Measurements from ENCODE around the gene USP34. TPM values are rescaled to one million over a fixed set of nuclear protein-coding genes. Genes with fewer than 3 reads are reported as not detected.

The USP34 gene
- total and polyA plus RNA-seq, 8 donors = 86.5 to 191 (median 158) TPM

DNA sequence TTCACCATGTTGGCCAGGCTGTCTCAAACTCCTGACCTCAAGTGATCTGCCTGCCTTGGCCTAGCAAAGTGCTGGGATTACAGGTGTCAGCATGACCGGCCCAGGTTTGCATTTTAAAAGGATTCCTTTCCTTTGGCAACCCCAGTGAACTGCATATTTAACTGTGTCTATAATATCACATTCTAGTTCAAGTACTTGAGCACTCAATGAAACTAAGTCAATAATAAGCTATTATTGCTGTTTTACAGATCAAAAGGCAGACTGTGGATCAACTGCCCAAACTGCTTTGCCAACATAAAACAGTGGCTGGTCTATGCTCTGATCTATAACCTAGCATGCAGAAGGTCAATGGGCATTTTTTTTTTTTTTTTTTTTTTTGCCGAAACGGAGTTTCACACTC lies 144.5 kb downstream of the USP34 start:
- Histone ChIP-seq H3K4me3 (no peak overlapping the region), H3K27me3 (no peaks in the 10 kb centered on the region), H3K4me1 (peaks cover 0 to 6% of the 10 kb centered on the region in 2 donors), H3K9me3 (no peaks in the 10 kb centered on the region), H3K36me3 (peaks cover 0 to 83% of the 10 kb centered on the region in 2 donors), H3K27ac (peak overlapping the region in 1 of 2 donors; percentile 24)
- peak; percentile 74 for ATAC-seq
- peak in 1 of 4 donors; percentile 38 for DNase-seq
- TF ChIP-seq, protein P1, sequence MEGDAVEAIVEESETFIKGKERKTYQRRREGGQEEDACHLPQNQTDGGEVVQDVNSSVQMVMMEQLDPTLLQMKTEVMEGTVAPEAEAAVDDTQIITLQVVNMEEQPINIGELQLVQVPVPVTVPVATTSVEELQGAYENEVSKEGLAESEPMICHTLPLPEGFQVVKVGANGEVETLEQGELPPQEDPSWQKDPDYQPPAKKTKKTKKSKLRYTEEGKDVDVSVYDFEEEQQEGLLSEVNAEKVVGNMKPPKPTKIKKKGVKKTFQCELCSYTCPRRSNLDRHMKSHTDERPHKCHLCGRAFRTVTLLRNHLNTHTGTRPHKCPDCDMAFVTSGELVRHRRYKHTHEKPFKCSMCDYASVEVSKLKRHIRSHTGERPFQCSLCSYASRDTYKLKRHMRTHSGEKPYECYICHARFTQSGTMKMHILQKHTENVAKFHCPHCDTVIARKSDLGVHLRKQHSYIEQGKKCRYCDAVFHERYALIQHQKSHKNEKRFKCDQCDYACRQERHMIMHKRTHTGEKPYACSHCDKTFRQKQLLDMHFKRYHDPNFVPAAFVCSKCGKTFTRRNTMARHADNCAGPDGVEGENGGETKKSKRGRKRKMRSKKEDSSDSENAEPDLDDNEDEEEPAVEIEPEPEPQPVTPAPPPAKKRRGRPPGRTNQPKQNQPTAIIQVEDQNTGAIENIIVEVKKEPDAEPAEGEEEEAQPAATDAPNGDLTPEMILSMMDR (IDR thresholded peaks at IDR 0.05) = no peak
- intact Hi-C loops (cut with DNase I) = no loop called here

DNA sequence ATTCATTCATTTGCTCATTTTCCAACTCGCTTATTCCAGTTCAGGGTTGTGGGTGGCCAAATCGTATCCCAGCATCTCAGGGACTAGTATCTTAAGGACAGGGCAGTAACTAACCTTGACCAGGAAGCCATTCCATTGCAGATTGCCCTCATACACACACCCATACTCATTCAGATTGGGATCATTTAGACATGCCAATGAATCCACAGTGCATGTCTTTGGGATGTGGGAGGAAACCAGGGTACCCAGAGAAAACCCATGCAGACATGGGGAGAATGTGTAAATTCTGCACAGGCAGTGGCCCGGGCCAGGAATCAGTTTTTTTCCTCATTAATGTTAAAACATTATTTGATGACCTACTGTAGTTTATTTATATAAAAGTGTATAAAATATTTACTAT lies 150.7 kb downstream of the USP34 start:
- no peak overlapping the region for H3K27ac ChIP-seq
- ATAC-seq = no peak
- no peaks in the 10 kb centered on the region for H3K9me3 ChIP-seq
- no peak for DNase-seq
- H3K4me1 ChIP-seq = no peaks in the 10 kb centered on the region
- no peak overlapping the region for H3K4me3 ChIP-seq
- intact Hi-C loops (cut with DNase I) = no loop called here
- TF ChIP-seq, protein P1 (IDR thresholded peaks at IDR 0.05) = no peak
- no peaks in the 10 kb centered on the region for H3K27me3 ChIP-seq
- H3K36me3 ChIP-seq = peaks cover 0 to 92% of the 10 kb centered on the region in 2 donors

DNA sequence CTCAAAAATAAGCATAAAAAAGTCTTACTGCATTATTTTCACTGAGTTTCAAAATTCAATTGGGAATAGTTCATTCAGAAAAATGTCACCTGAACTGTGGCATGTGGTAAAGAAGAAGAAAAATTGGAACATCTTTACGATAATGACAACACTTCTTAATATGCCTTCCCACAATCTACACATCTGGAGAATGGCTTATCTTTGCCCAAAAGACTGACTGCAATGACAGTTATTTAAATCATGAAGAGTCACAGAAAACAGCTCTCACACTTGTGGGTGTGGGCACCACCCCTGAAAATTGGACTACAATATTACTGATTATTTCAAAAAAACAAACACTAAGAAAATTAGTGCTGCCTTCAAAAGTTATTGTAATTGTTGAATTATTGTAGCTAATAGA lies 152.3 kb downstream of the USP34 start:
- peaks cover 0 to 92% of the 10 kb centered on the region in 2 donors for H3K36me3 ChIP-seq
- H3K27me3 ChIP-seq = no peaks in the 10 kb centered on the region
- no peak overlapping the region for H3K27ac ChIP-seq
- no peak overlapping the region for H3K4me3 ChIP-seq
- intact Hi-C loops (cut with DNase I) = no loop called here
- DNase-seq = no peak
- H3K9me3 ChIP-seq = no peaks in the 10 kb centered on the region
- TF ChIP-seq, protein P1 (IDR thresholded peaks at IDR 0.05) = no peak
- no peak for ATAC-seq
- no peaks in the 10 kb centered on the region for H3K4me1 ChIP-seq

DNA sequence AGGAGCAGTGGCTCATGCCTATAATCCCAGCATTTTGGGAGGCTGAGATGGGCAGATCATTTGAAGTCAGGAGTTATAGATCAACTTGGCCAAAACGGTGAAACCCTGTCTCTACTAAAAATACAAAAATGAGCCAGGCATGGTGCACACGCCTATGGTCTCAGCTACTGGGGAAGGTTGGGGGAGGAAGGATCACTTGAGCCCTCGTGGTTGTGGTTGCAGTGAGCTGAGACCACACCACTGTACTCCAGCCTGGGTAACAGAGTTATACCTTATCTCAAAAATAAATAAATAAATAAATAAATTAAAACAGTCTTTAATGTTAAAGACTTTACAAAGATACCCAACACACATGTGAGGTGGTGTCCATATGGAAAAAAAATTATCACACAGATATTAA lies 174.9 kb downstream of the USP34 start:
- H3K27me3 ChIP-seq = no peaks in the 10 kb centered on the region
- no peak overlapping the region for H3K4me3 ChIP-seq
- TF ChIP-seq, protein P1 (IDR thresholded peaks at IDR 0.05) = no peak
- ATAC-seq (no peak), DNase-seq (no peak)
- H3K36me3 ChIP-seq = peaks cover 0 to 69% of the 10 kb centered on the region in 2 donors
- no peaks in the 10 kb centered on the region for H3K9me3 ChIP-seq
- no peak overlapping the region for H3K27ac ChIP-seq
- intact Hi-C loops (cut with DNase I) = no loop called here
- no peaks in the 10 kb centered on the region for H3K4me1 ChIP-seq

DNA sequence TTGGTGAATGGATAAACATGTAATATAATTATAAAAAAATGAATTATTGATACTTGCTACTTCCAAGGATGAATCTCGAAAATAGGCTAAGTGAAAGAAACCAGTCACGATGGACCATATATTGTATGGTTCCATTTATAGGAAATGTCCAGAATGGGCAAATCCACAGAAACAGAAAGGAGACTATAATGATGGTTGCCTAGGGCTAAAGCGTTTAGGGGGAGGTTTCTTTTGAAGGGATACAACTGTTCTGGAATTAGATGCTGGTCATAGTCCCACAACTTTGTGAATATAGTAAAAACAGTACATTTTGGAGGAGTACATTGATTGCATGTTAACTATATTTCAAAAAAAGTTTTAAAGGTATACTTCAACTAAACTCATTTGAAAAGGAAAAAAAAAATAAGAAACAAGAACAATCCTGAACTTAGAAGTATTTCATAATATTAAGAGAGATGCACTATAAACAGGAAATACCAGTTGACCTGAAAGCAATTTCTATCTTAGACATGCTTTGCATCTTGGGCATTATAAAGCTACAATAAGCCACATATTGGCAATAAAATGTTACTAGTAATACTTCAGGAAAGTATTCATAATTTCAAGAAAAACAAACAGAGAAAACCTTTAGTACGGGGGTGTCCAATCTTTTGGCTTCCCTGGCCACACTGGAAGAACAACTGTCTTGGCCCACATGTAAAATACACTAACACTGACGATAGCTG lies 178.9 kb downstream of the USP34 start:
- Histone ChIP-seq H3K27ac (no peak overlapping the region), H3K9me3 (no peaks in the 10 kb centered on the region), H3K36me3 (peaks cover 0 to 54% of the 10 kb centered on the region in 2 donors), H3K4me1 (no peaks in the 10 kb centered on the region), H3K4me3 (no peak overlapping the region), H3K27me3 (no peaks in the 10 kb centered on the region)
- DNase-seq (no peak), ATAC-seq (no peak)
- TF ChIP-seq, protein P1 (IDR thresholded peaks at IDR 0.05) = no peak
- intact Hi-C loops (cut with DNase I) = no loop called here

All from left lung (tissue), 10 donors.